ENCODE data around the gene FASTKD2. TPM values are rescaled to one million over a fixed set of nuclear protein-coding genes. Genes with fewer than 3 reads are reported as not detected.

The FASTKD2 gene
- polyA plus RNA-seq, 1 donor, result 46.8 TPM

DNA sequence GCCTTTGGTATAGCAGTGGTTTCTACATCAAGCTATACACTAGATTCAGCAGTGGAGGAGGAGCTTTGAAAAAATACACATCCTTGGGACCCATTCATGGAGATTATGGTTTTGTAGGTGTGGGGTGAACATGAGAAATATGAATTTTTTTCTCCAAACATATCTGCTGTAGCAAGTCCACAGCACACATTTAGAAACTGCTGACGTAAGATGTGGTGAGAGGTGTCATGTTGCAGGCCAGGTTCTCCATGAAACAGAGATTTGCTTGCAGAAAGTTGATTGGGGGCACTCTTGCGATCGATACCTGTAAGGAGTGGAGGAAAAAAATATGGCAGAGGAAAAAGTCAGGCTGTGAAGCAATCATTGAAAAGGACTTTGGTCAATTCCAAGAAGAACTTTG, 67.9 kb downstream of the FASTKD2 start:
- DNase-seq, result no peak

DNA sequence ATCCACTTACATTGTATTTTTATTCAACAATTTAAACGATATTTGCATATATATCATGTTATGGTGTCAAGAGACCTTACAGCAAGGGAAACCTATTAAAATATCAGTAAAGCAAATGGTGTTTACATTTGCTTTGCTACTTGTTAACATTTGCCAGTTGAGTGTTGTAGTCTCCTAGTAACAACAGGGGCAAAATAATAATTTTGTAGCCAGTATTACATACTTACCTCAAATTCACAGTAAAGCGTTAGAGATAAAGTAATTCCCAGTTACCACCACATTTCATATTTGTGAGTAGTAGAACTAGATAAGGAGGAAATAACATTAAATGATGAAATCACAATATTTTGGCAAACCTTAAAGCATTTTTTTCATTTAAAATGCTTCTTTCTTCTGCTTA, 71.3 kb downstream of the FASTKD2 start:
- no peak for DNase-seq

DNA sequence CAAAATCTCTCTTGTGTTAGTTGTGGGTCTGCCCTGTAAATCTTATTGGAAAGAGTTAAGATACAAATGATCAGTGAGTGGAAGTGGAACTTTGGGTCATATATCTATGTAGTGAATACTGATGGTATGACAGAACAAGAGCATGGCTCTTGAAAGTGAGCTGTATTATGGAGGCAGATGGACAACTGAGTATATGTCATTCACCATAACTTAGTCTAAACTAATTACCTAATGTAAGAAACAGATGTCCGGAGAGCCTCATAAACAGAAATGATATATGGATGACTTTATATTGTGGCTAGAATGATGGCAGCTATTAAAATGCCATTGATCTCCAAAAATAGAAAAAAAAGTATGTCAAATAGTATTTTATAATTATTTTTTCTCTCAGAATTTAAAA, 72.4 kb downstream of the FASTKD2 start:
- no peak for DNase-seq

DNA sequence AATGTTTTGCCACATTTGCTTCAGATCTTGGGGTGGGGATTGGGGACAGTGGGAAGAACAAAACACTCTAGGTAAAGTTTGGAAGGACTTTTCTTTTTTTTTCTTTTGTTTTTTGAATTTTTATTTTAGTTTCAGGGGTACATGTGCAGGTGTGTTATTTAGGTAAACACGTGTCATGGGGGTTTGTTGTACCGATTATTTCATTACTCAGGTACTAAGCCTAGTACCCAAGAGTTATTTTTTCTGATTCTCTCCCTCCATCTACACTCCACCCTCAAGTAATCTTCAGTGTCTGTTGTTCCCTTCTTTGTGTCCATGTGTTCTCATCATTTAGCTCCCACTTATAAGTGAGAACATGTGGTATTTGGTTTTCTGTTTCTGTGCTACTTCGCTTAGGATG, 73.3 kb downstream of the FASTKD2 start:
- DNase-seq, result no peak

DNA sequence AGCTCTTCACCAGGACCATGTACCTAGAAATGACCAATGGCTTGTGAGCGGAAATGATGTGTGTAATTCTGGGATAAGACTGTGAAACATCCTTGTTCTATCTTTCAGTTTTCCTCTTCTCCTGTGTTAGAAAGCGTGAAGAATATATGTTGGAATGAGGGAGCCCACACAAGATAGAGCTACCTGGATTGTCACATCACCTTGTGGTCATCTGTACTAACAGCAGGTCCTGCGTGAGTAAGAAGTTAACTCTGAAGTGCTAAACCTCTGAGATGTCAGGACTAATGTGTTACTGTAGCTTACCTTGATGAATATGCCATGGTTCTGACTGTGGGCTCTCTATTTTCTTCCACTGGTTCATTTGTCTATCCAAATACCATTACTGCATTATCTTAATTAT, 75.6 kb downstream of the FASTKD2 start:
- DNase-seq, result no peak

Other genes with a start within 250 kb of the FASTKD2 start
- gene FAM237A, start 123.1 kb upstream of the FASTKD2 start, polyA plus RNA-seq (ENCODE audit: insufficient read length), result not detected
- not detected for gene DYTN, start 47.2 kb upstream of the FASTKD2 start, polyA plus RNA-seq (ENCODE audit: insufficient read length)
- 13.6 TPM for gene MDH1B, start 278 bp upstream of the FASTKD2 start, polyA plus RNA-seq (ENCODE audit: insufficient read length)
- gene CPO, start 173.9 kb downstream of the FASTKD2 start, polyA plus RNA-seq (ENCODE audit: insufficient read length), result 1.7 TPM